GM18507 (cell line): ENCODE data around the gene CHST14.

Experiments used
- DNase-seq: peaks from one replicate; pipeline ENCODE4 v3.0.0; 2011; ENCODE audit warnings: low read depth; ENCODE audit not compliant: insufficient read length; ENCODE audit errors: extremely low spot score
- FAIRE-seq: peaks from 2 replicates; lab custom pipeline; 2011; peaks lifted over from hg19 to GRCh38; lab: Jason Lieb, UNC

CHST14 gene

GRCh38 chr15:40512440-40512839 is 41.7 kb downstream of the CHST14 start:
- DNase-seq (no peak), FAIRE-seq (no peak)

- FAIRE-seq: no peak
- no peak for DNase-seq
Measured at GRCh38 chr15:40513609-40514008, 42.8 kb downstream of the CHST14 start.

- no peak for FAIRE-seq
- no peak for DNase-seq
Measured at GRCh38 chr15:40516322-40516721, 45.5 kb downstream of the CHST14 start.
